Heart right ventricle (tissue), 16 donors: ENCODE results near the gene KIF16B. TPM values are rescaled to one million over a fixed set of nuclear protein-coding genes. Genes with fewer than 3 reads are reported as not detected.

ENCODE experiments used
- ATAC-seq, 8 donors: fragments of 200-7000 bp; cut with Tn5 transposase; one replicate each; pipeline ENCODE4 v1.9.1; 2020; ENCODE audit warnings: mild to moderate bottlenecking in 8 of 8, moderate library complexity in 8 of 8, moderate number of reproducible peaks in 1 of 8
- DNase-seq, 2 donors: peaks; one replicate each; pipeline ENCODE4 v3.0.0-alpha.2; 2020
- H3K27ac ChIP-seq, 10 donors: fragments of 200-600 bp; sonication (generic) in 2 of 10; one replicate each; pipeline versions ENCODE4 v1.5.0 to v1.8.0; 2020 to 2022; ENCODE audit warnings: mild to moderate bottlenecking in 3 of 10
- H3K27me3 ChIP-seq, 7 donors: fragments of 200-600 bp; one replicate each; pipeline ENCODE4 v1.8.0; 2021 to 2022; ENCODE audit warnings: mild to moderate bottlenecking in 2 of 7
- H3K36me3 ChIP-seq, 9 donors: fragments of 200-600 bp; sonication (generic) in 1 of 9; one replicate each; pipeline versions ENCODE4 v1.5.0 to v1.8.0; 2020 to 2022; ENCODE audit warnings: mild to moderate bottlenecking in 2 of 9
- H3K4me1 ChIP-seq, 9 donors: fragments of 200-600 bp; sonication (generic) in 1 of 9; one replicate each; pipeline versions ENCODE4 v1.5.0 to v1.8.0; 2020 to 2022; ENCODE audit warnings: mild to moderate bottlenecking in 4 of 9
- H3K4me3 ChIP-seq, 10 donors: fragments of 200-600 bp; sonication (generic) in 2 of 10; one replicate each; pipeline versions ENCODE4 v1.5.0 to v1.8.0; 2020 to 2022; ENCODE audit warnings: mild to moderate bottlenecking in 7 of 10, moderate library complexity in 2 of 10
- H3K9me3 ChIP-seq, 11 donors: fragments of 200-600 bp in 10 of 11; sonication (generic) in 2 of 11; one replicate each; pipeline versions ENCODE4 v1.5.0 to v1.8.0; 2013 to 2022; ENCODE audit warnings: mild to moderate bottlenecking in 2 of 11, control low read depth in 1 of 11, moderate library complexity in 1 of 11
- CTCF ChIP-seq, 9 donors: fragments of 200-600 bp; sonication (generic) in 2 of 9; IDR thresholded peaks; one replicate each; pipeline versions ENCODE4 v1.5.0 to v1.8.0; 2021 to 2022; ENCODE audit warnings: antibody characterized with exemption in 9 of 9, mild to moderate bottlenecking in 5 of 9, moderate library complexity in 1 of 9
- WGBS, 2 donors: extraction: QIAGEN DNeasy Blood & Tissue Kit; methylation state at CpG; one replicate each; pipeline ENCODE4 v1.1.7; 2013; ENCODE audit warnings: inconsistent platforms in 1 of 2; 5-methylcytosine and 5-hydroxymethylcytosine counted together
- intact Hi-C, 10 donors: fragments of 100-400 bp; cut with DNase I; formaldehyde crosslinking; loops; one replicate each; pipeline versions ENCODE4 v1.11.1 to v1.14.2; 2022
- polyA plus RNA-seq, 2 donors: library from polyadenylated mRNA; stranded (reverse); fragments of 200-250 nt; gene quantifications; one replicate each; pipeline ENCODE4 v1.2.3, GENCODE V29; 2013
- total RNA-seq, 10 donors: library from RNA; stranded (reverse); fragmentation: NEBNext Ultra II Directional in 3 of 10; extraction: Animal tissue kit (Norgen Biotek cat#: 25700) in 3 of 10; gene quantifications; one replicate each; pipeline versions ENCODE4 v1.2.1 to v1.2.4, GENCODE V29; 2021 to 2023
- donor health status: Arrhythmogenic right ventricular cardiomyopathy.
- donor health status: ischemic (EF 13 %, LVEDD 7.1; RV severe dilation, severe dysfunction).
- donor health status: healthy with polysubstance abuse.
- donor health status: DM: no; HTN: yes; CAD: no.
- donor health status: DM: no; HTN: no; CAD: no.
- donor health status: ischemic (EF 25% LVEDD 6.9; RV normal size, moderate dysfunction).
- donor health status: ischemic (EF 25% LVEDD 5.7; RV mildly dilated, moderate dysfunction).
- donor health status: healthy.
- donor health status: DM: yes; HTN: yes; CAD: no.
- donor health status: Ischemic cardiomyopathy.
- donor health status: ischemic (EF 35%, LVEDD 5.7; RV mildly dilated, moderate dysfunction).
- donor health status: nonischemic (EF 11% LVEDD 7.7; RV severe dilation, severe dysfunction).
- donor health status: DM: yes; HTN: yes; CAD: no.
- donor health status: PGD.
- donor health status: ischemic (EF 29% LVEDD 5.4; RV normal size, mild dysfunction).
- donor health status: nonischemic (EF 23%, LVEDD 6.1; RV moderate dilation, normal function).

Gene KIF16B
- total and polyA plus RNA-seq, 12 donors, result 9.7 to 22.5 (median 17.9) TPM

GRCh38 chr20:16590041-16590633, 16.9 kb upstream of the KIF16B start:
- no peak for DNase-seq
- H3K9me3 ChIP-seq, result no peaks in the 10 kb centered on the region
- no peak for ATAC-seq
- H3K4me3 ChIP-seq, result no peak overlapping the region
- H3K27me3 ChIP-seq, result peaks cover 0 to 28% (median 11%) of the 10 kb centered on the region in 7 donors
- intact Hi-C loops, result no loop called here
- no peaks in the 10 kb centered on the region for H3K4me1 ChIP-seq
- no peak overlapping the region for H3K27ac ChIP-seq
- no peaks in the 10 kb centered on the region for H3K36me3 ChIP-seq
- no peak for TF ChIP-seq CTCF (IDR thresholded peaks at IDR 0.05)
- 56 to 59% methylated on average over 7 of the region's 7 CpGs for WGBS, 2 donors

GRCh38 chr20:16589623-16590022, 16.4 kb upstream of the KIF16B start:
- no peak for TF ChIP-seq CTCF (IDR thresholded peaks at IDR 0.05)
- Histone ChIP-seq H3K4me3 (no peak overlapping the region), H3K4me1 (no peaks in the 10 kb centered on the region), H3K9me3 (no peaks in the 10 kb centered on the region), H3K36me3 (no peaks in the 10 kb centered on the region), H3K27me3 (peaks cover 0 to 28% (median 11%) of the 10 kb centered on the region in 7 donors), H3K27ac (no peak overlapping the region)
- intact Hi-C loops, result no loop called here
- no peak for ATAC-seq
- DNase-seq, result no peak
- WGBS, 2 donors, result 88 to 94% methylated on average over 8 to 9 of the region's 9 CpGs

- Histone ChIP-seq H3K27ac (no peak overlapping the region), H3K27me3 (peaks cover 0 to 27% (median 11%) of the 10 kb centered on the region in 7 donors), H3K4me3 (no peak overlapping the region), H3K4me1 (no peaks in the 10 kb centered on the region), H3K9me3 (no peaks in the 10 kb centered on the region), H3K36me3 (no peaks in the 10 kb centered on the region)
- 81 to 84% methylated on average over 5 of the region's 5 CpGs for WGBS, 2 donors
- DNase-seq, result no peak
- TF ChIP-seq CTCF (IDR thresholded peaks at IDR 0.05), result no peak
- no peak for ATAC-seq
- intact Hi-C loops, result no loop called here
Observed at GRCh38 chr20:16588241-16588640, 15.0 kb upstream of the KIF16B start.

- TF ChIP-seq CTCF (IDR thresholded peaks at IDR 0.05), result no peak
- WGBS, 2 donors, result 80 to 87% methylated on average over 2 of the region's 2 CpGs
- Histone ChIP-seq H3K27ac (no peak overlapping the region), H3K36me3 (no peaks in the 10 kb centered on the region), H3K4me3 (no peak overlapping the region), H3K4me1 (no peaks in the 10 kb centered on the region), H3K27me3 (peaks cover 0 to 25% (median 11%) of the 10 kb centered on the region in 7 donors), H3K9me3 (no peaks in the 10 kb centered on the region)
- DNase-seq (no peak), ATAC-seq (no peak)
- intact Hi-C loops, result no loop called here
Observed at GRCh38 chr20:16587066-16587465, 13.8 kb upstream of the KIF16B start.
